CD8-positive, alpha-beta memory T cell (primary cell): ENCODE data around the gene ABRACL. TPM values are rescaled to one million over a fixed set of nuclear protein-coding genes. Genes with fewer than 3 reads are reported as not detected.

Experiments used
- CTCF ChIA-PET: fragments of 350-600 bp; sonication (Branson Sonifier 250); formaldehyde crosslinking; loops from one replicate; lab custom pipeline; 2021; ENCODE audit warnings: antibody characterized with exemption; lab: Charles Lee
- POLR2A ChIA-PET: fragments of 350-600 bp; sonication (Branson Sonifier 250); formaldehyde crosslinking; loops from one replicate; lab custom pipeline; 2021; ENCODE audit warnings: antibody characterized with exemption; lab: Charles Lee
- DNase-seq, 5 donors: peaks; one replicate each; pipeline versions ENCODE4 v3.0.0 to v3.0.0-alpha.2; 2020 to 2022; ENCODE audit warnings: mixed read lengths in 1 of 5
- H3K27ac ChIP-seq: one replicate; pipeline ENCODE4 v1.7.0; 2013; ENCODE audit warnings: low read depth, mild to moderate bottlenecking, low read length, moderate library complexity
- H3K27me3 ChIP-seq: 2 replicates; pipeline ENCODE4 v1.7.0; 2013; ENCODE audit warnings: low read length, mild to moderate bottlenecking; ENCODE audit not compliant: insufficient read depth, poor library complexity, severe bottlenecking
- H3K36me3 ChIP-seq: 2 replicates; pipeline ENCODE4 v1.7.0; 2013; ENCODE audit warnings: mild to moderate bottlenecking, low read length, moderate library complexity; ENCODE audit not compliant: insufficient read depth
- H3K4me1 ChIP-seq: 2 replicates; pipeline ENCODE4 v1.7.0; 2013; ENCODE audit warnings: mild to moderate bottlenecking, low read length, moderate library complexity; ENCODE audit not compliant: insufficient read depth
- H3K4me3 ChIP-seq: 2 replicates; pipeline ENCODE4 v1.7.0; 2013; ENCODE audit warnings: mild to moderate bottlenecking, low read length
- H3K9me3 ChIP-seq: 2 replicates; pipeline ENCODE4 v1.7.0; 2013; ENCODE audit warnings: mild to moderate bottlenecking, low read length
- H3K27ac Mint-ChIP-seq, 8 donors: one replicate each; pipeline ENCODE4 v1.8.0; 2020 to 2021; ENCODE audit warnings: mixed read lengths in 8 of 8, mild to moderate bottlenecking in 6 of 8, inconsistent platforms in 3 of 8, moderate library complexity in 3 of 8
- H3K27me3 Mint-ChIP-seq, 2 donors: one replicate each; pipeline ENCODE4 v1.8.0; 2020 to 2021; ENCODE audit warnings: mixed read lengths in 2 of 2, mild to moderate bottlenecking in 1 of 2, moderate library complexity in 1 of 2
- H3K36me3 Mint-ChIP-seq, 3 donors: one replicate each; pipeline ENCODE4 v1.8.0; 2020 to 2021; ENCODE audit warnings: mixed read lengths in 3 of 3, inconsistent platforms in 1 of 3, mild to moderate bottlenecking in 1 of 3
- H3K4me1 Mint-ChIP-seq, 3 donors: one replicate each; pipeline ENCODE4 v1.8.0; 2020 to 2021; ENCODE audit warnings: mixed read lengths in 3 of 3, inconsistent platforms in 1 of 3, mild to moderate bottlenecking in 1 of 3
- H3K4me3 Mint-ChIP-seq, 7 donors: one replicate each; pipeline ENCODE4 v1.8.0; 2020 to 2021; ENCODE audit warnings: mixed read lengths in 7 of 7, mild to moderate bottlenecking in 6 of 7, moderate library complexity in 4 of 7, inconsistent platforms in 2 of 7
- H3K9me3 Mint-ChIP-seq, 5 donors: one replicate each; pipeline ENCODE4 v1.8.0; 2020 to 2022; ENCODE audit warnings: mixed read lengths in 5 of 5, mild to moderate bottlenecking in 3 of 5, moderate library complexity in 2 of 5, inconsistent platforms in 1 of 5
- polyA plus RNA-seq: library from polyadenylated mRNA; unstranded; fragments of 300-500 nt; fragmentation: Illumina TruSeq; gene quantifications from one replicate; pipeline ENCODE4 v1.2.3, GENCODE V29; 2021
- total RNA-seq, 2 experiments: library from RNA; stranded (reverse); gene quantifications; one replicate each; pipeline ENCODE4 v1.2.3, GENCODE V29; 2021

The ABRACL gene
- total and polyA plus RNA-seq, 3 experiments from 2014 or later: 141 to 212 (median 145) TPM

DNA sequence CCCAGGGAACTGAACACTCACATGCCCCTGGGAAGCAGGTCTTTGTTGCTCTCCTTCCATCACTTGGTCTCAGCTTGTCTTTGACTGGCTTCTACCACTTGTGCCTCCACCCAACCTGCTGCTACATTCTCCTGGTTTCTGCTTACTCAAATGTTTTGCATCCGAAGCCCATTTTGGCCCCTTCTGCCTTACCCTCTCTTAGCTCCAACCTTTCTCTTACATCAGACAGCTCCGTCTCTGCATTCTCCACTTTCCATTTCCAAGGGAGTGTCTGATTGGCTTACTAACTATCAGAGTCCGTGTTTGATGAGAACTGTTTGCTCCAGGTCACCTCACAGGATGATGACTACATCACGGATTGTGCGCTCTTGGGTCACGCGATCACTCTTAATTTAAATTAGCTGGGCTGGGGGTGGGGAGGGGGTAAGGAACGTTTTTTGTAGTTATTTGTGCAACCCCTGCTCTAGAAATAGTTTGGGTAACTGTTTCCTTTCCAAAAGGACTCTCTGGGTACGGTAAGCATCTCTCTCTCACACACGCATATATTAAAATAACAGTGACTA lies 844 bp upstream of the ABRACL start:
- ChIA-PET CTCF (interaction anchor here (1.6 to 1.7 kb wide), 2 partner anchors 39 to 337 kb away, joined by 5 to 7 read pairs; no protein-coding TSS in a partner anchor), POLR2A (interaction anchor here (1.8 kb wide), 1 partner anchor 347 kb away, joined by 4 read pairs; the partner anchor contains the start of gene CITED2)
- H3K4me3 ChIP-seq: peak overlapping the region; percentile 70
- peaks cover 20% of the 10 kb centered on the region for H3K4me1 ChIP-seq
- H3K36me3 Mint-ChIP-seq: peaks cover 0 to 10% (median 2%) of the 10 kb centered on the region in 3 donors
- H3K36me3 ChIP-seq: no peaks in the 10 kb centered on the region
- peak in 1 of 5 donors; percentile 17 for DNase-seq
- peaks cover 21 to 23% (median 21%) of the 10 kb centered on the region in 3 donors for H3K4me1 Mint-ChIP-seq
- H3K27me3 Mint-ChIP-seq: no peaks in the 10 kb centered on the region
- peak overlapping the region; percentile 71 for H3K27ac ChIP-seq
- H3K9me3 ChIP-seq: no peaks in the 10 kb centered on the region
- peak overlapping the region in 2 of 7 donors; percentile 94 to 98 for H3K4me3 Mint-ChIP-seq
- H3K9me3 Mint-ChIP-seq: no peaks in the 10 kb centered on the region
- H3K27ac Mint-ChIP-seq: peak overlapping the region; percentile 56 to 94 (median 84)
- no peaks in the 10 kb centered on the region for H3K27me3 ChIP-seq

DNA sequence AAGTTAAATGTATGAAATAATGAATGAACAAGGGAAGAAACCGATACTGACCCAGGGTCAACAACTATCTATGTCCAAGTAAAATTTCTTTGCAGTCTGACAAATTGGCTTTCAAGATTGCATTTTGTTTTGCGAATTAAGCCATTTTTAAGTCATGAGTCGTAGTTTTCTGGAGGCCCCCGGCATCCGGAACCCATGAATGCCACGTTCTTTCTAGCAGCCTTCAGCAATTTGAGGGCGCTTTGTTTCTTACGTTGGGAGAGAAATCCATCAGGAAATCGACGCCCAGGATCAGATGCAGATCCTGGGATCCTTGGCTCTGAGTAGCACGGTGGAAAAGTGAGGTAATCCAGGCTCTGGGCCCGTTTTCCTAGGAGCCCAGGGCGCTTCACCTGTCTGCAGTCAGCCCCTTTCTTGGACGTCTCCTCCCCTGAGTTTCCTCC lies 309 bp upstream of the ABRACL start:
- no peak for DNase-seq
- POLR2A ChIA-PET: interaction anchor here (1.8 kb wide), 1 partner anchor 346 kb away, joined by 4 read pairs; the partner anchor contains the start of gene CITED2

DNA sequence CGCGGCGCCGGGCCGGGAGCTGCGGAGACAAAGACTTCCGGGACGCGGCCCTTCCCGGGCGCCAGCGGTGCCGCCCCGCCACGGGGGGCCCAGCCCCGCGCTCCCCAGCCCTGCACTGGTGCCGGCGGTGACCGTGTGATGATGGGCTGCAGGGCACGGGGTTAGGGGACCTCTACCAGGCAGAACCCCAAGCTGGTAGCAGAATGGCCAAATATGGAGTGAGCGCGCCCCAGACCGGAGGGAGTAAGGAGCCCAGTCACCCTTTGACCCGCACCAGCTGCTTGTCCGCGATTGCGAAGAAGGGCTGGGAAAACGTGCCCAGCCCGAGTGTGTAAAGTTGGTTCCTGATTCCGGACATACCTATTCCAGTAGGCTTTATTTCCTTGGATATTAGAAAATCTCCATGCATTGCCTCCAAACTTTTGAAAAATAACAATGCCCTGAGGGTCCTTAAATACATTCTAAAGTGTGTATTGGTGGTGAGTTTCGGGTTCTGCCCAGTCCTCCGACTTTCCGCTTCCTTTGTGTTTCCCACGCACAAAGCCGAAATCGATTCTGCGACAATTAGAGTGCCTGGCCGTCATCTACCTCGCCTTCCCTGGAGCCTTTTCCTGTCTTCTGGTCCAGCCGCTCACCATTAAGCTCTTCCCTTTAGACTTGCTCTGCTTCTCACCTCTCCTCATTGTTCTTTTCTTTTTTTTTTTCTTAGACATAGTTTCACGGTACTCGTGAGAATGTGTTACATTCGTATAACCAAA lies 1.1 kb downstream of the ABRACL start:
- ChIA-PET POLR2A (interaction anchor here (0.5 to 1.6 kb wide), 11 partner anchors 26 to 1122 kb away, joined by 3 to 7 read pairs (median 3); partner anchors contain the start of gene CITED2), CTCF (interaction anchor here (1.2 to 2.9 kb wide), 5 partner anchors 40 to 335 kb away, joined by 3 to 12 read pairs (median 4); no protein-coding TSS in a partner anchor)

More for the DNA sequence above, 309 bp upstream of the ABRACL start:
- CTCF ChIA-PET: interaction anchor here (1.2 to 1.6 kb wide), 3 partner anchors 68 to 336 kb away, joined by 3 to 5 read pairs (median 4); no protein-coding TSS in a partner anchor
- no peaks in the 10 kb centered on the region for H3K9me3 ChIP-seq
- peak overlapping the region; percentile 71 for H3K27ac ChIP-seq
- H3K27ac Mint-ChIP-seq: peak overlapping the region; percentile 56 to 99 (median 90)
- no peaks in the 10 kb centered on the region for H3K9me3 Mint-ChIP-seq
- no peaks in the 10 kb centered on the region for H3K27me3 Mint-ChIP-seq
- H3K4me1 ChIP-seq: peaks cover 20% of the 10 kb centered on the region
- peak overlapping the region in 2 of 7 donors; percentile 94 to 98 for H3K4me3 Mint-ChIP-seq
- peaks cover 0 to 13% (median 6%) of the 10 kb centered on the region in 3 donors for H3K36me3 Mint-ChIP-seq
- peaks cover 25 to 26% (median 26%) of the 10 kb centered on the region in 3 donors for H3K4me1 Mint-ChIP-seq
- no peaks in the 10 kb centered on the region for H3K36me3 ChIP-seq
- H3K27me3 ChIP-seq: no peaks in the 10 kb centered on the region
- H3K4me3 ChIP-seq: peak overlapping the region; percentile 70

DNA sequence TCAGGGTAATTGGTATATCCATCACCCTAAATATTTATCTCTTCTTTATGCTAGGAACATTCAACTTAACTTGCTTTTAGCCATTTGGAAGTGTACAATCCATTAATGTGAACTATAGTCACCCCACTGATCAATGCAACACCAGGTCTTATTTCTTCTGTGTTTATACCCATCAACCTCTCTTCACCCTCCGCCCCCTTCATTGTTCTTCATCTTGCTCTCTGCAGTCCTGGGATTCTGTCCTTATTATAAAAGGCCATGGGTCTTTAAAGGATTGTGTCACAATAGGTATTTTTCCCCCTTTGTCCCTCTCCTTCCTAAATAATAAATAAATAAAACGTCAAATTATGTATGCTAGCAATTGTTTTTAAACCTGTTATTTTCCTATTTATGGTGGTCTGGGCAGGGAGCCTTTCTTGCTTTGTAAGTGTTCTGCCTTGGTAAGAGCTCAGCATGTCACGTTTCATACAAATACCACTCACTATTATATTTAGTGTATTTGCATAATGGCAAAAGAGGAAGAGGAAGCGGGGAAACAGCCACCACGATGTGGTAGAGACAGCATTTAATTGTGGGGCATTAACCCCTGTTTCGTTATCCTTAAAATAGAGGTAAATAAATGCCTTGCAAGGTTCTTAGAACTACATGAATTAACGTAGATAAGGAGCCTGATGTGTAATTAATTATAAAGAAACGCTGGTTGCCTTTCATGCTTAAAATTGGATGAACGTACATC lies 1.9 kb downstream of the ABRACL start:
- peaks cover 0 to 33% (median 9%) of the 10 kb centered on the region in 3 donors for H3K36me3 Mint-ChIP-seq
- DNase-seq: peak in 4 of 5 donors; percentile 4 to 56 (median 34)

More for the DNA sequence above, 1.1 kb downstream of the ABRACL start:
- H3K36me3 ChIP-seq: peaks cover 1% of the 10 kb centered on the region
- peak overlapping the region in 1 of 7 donors; percentile 98 for H3K4me3 Mint-ChIP-seq
- H3K36me3 Mint-ChIP-seq: peaks cover 0 to 27% (median 9%) of the 10 kb centered on the region in 3 donors
- H3K4me1 ChIP-seq: peaks cover 20% of the 10 kb centered on the region
- H3K9me3 Mint-ChIP-seq: no peaks in the 10 kb centered on the region
- no peaks in the 10 kb centered on the region for H3K27me3 Mint-ChIP-seq
- no peaks in the 10 kb centered on the region for H3K27me3 ChIP-seq
- DNase-seq: peak in 2 of 5 donors; percentile 15 to 16
- H3K27ac Mint-ChIP-seq: no peak overlapping the region
- peak overlapping the region; percentile 70 for H3K4me3 ChIP-seq
- no peaks in the 10 kb centered on the region for H3K9me3 ChIP-seq
- H3K27ac ChIP-seq: peak overlapping the region; percentile 71
- peaks cover 34 to 40% (median 36%) of the 10 kb centered on the region in 3 donors for H3K4me1 Mint-ChIP-seq

DNA sequence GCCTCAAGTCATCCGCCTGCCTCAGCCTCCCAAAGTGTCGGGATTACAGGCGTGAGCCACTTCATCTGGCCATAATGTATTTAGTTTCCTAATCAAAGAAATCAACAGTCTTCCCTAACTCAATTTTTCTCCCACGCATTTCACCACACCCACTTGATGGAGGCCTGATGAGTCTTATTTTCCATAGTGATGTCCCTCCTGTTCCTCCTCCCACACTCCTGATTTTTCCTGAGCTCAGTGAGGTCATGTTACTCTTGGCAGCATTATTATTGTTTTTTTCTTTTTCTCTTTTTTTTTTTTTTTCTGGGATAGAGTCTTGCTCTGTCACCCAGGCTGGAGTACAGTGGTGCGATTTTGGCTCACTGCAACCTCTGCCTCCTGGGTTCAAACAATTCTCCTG lies 8.9 kb downstream of the ABRACL start:
- Histone ChIP-seq H3K27me3 (no peaks in the 10 kb centered on the region), H3K9me3 (no peaks in the 10 kb centered on the region), H3K4me1 (no peaks in the 10 kb centered on the region), H3K27ac (no peak overlapping the region), H3K4me3 (no peak overlapping the region), H3K36me3 (peaks cover 30% of the 10 kb centered on the region)
- POLR2A ChIA-PET: interaction anchor here (0.6 to 0.7 kb wide), 2 partner anchors 9 to 102 kb away, joined by 4 to 5 read pairs; partner anchors contain the start of gene ABRACL
- Mint-ChIP-seq H3K4me3 (no peak overlapping the region), H3K9me3 (no peaks in the 10 kb centered on the region), H3K4me1 (peaks cover 30 to 43% (median 40%) of the 10 kb centered on the region in 3 donors), H3K36me3 (peaks cover 0 to 84% (median 33%) of the 10 kb centered on the region in 3 donors), H3K27me3 (no peaks in the 10 kb centered on the region), H3K27ac (peak overlapping the region in 1 of 8 donors; percentile 14)
- CTCF ChIA-PET: interaction anchor here (0.9 to 1.2 kb wide), 2 partner anchors 19 to 87 kb away, joined by 3 read pairs; no protein-coding TSS in a partner anchor
- DNase-seq: no peak

More for the DNA sequence above, 1.9 kb downstream of the ABRACL start:
- H3K4me1 ChIP-seq: peaks cover 20% of the 10 kb centered on the region
- H3K4me3 Mint-ChIP-seq: no peak overlapping the region
- H3K4me1 Mint-ChIP-seq: peaks cover 34 to 44% (median 36%) of the 10 kb centered on the region in 3 donors
- H3K27ac ChIP-seq: no peak overlapping the region
- CTCF ChIA-PET: interaction anchor here (1.1 to 2.9 kb wide), 4 partner anchors 22 to 334 kb away, joined by 3 to 12 read pairs (median 6); no protein-coding TSS in a partner anchor
- no peaks in the 10 kb centered on the region for H3K9me3 Mint-ChIP-seq
- H3K27me3 Mint-ChIP-seq: no peaks in the 10 kb centered on the region
- H3K27me3 ChIP-seq: no peaks in the 10 kb centered on the region
- POLR2A ChIA-PET: interaction anchor here (0.6 to 1.6 kb wide), 5 partner anchors 40 to 345 kb away, joined by 3 to 7 read pairs (median 5); partner anchors contain the start of gene CITED2
- H3K4me3 ChIP-seq: peak overlapping the region; percentile 70
- no peak overlapping the region for H3K27ac Mint-ChIP-seq
- peaks cover 7% of the 10 kb centered on the region for H3K36me3 ChIP-seq
- no peaks in the 10 kb centered on the region for H3K9me3 ChIP-seq

DNA sequence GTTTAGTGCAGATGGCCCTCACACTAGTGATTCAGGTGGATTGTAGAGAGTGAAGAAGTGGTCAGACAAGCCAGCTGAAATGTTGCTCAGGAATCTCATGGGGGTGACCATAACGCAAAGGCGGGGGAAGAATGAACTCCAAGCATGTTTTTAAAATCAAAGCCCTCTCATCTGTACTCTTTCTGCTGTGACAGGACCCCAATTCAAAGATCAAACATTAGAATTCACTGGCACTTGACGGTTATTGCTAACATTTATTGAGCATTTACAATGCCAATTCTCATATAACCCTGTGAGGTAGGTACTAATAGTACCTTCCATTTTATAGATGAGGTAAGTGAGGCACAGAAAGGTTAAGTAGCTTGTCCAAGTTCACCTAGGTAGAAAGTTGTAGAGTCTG lies 15.7 kb downstream of the ABRACL start:
- H3K27ac Mint-ChIP-seq: peak overlapping the region in 1 of 8 donors; percentile 47
- no peaks in the 10 kb centered on the region for H3K27me3 Mint-ChIP-seq
- Histone ChIP-seq H3K27ac (no peak overlapping the region), H3K36me3 (peaks cover 21% of the 10 kb centered on the region), H3K9me3 (no peaks in the 10 kb centered on the region), H3K4me1 (no peaks in the 10 kb centered on the region), H3K27me3 (no peaks in the 10 kb centered on the region), H3K4me3 (no peak overlapping the region)
- CTCF ChIA-PET: no interaction called here
- peaks cover 0 to 2% (median 0%) of the 10 kb centered on the region in 5 donors for H3K9me3 Mint-ChIP-seq
- POLR2A ChIA-PET: no interaction called here
- peaks cover 8 to 54% (median 30%) of the 10 kb centered on the region in 3 donors for H3K36me3 Mint-ChIP-seq
- no peak for DNase-seq
- no peak overlapping the region for H3K4me3 Mint-ChIP-seq
- H3K4me1 Mint-ChIP-seq: peaks cover 8 to 15% (median 9%) of the 10 kb centered on the region in 3 donors

DNA sequence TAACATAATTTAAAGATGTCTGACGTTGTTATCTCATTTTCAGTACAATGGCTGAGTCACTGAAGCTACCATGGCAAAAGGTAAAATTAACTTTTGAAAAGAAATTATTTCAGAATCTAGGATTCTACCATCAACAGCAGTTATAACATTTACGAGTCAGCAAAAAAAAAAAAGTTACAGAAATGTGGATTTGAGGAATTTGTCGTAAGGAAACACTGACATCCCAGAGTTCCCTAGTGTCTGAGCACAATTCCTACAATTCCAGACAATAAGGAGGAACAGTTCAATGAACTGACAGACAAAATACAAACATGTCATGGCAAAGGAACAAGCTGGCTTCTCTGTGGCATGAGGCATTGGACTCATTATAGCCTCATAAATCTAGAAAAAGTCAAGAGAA lies 19.1 kb downstream of the ABRACL start:
- no peaks in the 10 kb centered on the region for H3K9me3 ChIP-seq
- Mint-ChIP-seq H3K27me3 (peaks cover 0 to 4% of the 10 kb centered on the region in 2 donors), H3K9me3 (peaks cover 0 to 3% (median 0%) of the 10 kb centered on the region in 5 donors), H3K27ac (no peak overlapping the region), H3K4me3 (no peak overlapping the region), H3K36me3 (peaks cover 8 to 23% (median 12%) of the 10 kb centered on the region in 3 donors), H3K4me1 (peaks cover 0 to 6% (median 0%) of the 10 kb centered on the region in 3 donors)
- ChIA-PET CTCF (no interaction called here), POLR2A (no interaction called here)
- no peak overlapping the region for H3K4me3 ChIP-seq
- H3K27ac ChIP-seq: no peak overlapping the region
- no peak for DNase-seq
- H3K4me1 ChIP-seq: no peaks in the 10 kb centered on the region
- H3K36me3 ChIP-seq: peaks cover 5% of the 10 kb centered on the region
- H3K27me3 ChIP-seq: no peaks in the 10 kb centered on the region
